Measurements from ENCODE around the gene PRKAB1.
"Not testable (repeated sequence)": the region's sequence is repeated elsewhere in the genome, so short reads cannot be mapped to it uniquely, and the experiment has no call there.

PRKAB1 gene

DNA sequence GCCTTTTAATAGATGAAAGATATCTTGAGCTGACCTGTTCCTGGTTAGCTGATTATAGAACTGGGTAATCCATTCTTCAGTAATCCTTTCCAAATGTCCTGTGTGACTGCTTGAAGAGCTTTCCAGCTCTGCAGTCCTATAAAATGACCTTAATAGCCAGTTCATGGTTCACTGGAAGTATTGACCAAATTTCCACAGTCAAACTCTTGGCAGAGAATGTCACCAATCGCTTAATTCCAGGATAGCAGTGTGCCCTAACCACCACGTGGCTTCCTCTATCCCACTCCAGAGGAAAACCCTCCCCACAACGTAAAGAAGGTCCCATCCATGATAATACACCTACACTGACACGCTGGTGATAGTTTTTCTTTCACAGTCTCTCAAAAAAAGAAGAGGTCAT lies 17.4 kb downstream of the PRKAB1 start:
- no peak for DNase-seq

DNA sequence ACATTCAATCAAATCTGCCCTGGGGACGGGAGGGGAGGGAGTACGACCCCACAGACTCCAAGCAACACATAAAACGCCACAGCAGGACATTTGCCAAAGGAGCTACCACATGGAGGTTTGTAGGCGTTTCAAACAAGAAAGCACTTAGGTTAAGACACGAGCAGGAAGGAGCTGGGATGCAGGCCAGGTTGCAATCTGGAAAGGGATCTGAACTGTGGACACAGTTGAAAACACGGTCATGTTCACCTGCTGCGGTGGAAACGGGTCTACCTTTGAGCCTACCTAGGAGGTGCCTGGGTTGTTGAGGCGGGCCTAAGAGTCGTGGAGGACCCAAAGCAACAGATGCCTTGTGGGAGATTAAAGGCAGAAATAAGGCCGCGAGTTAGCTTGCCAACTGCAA lies 18.4 kb downstream of the PRKAB1 start:
- DNase-seq = no peak

GRCh38 chr12:119686776-119687175 lies 18.8 kb downstream of the PRKAB1 start:
- DNase-seq = no peak

GRCh38 chr12:119687406-119687805 lies 19.5 kb downstream of the PRKAB1 start:
- no peak for DNase-seq

- DNase-seq = no peak
These were observed 19.9 kb downstream of the PRKAB1 start for GRCh38 chr12:119687879-119688278.

DNA sequence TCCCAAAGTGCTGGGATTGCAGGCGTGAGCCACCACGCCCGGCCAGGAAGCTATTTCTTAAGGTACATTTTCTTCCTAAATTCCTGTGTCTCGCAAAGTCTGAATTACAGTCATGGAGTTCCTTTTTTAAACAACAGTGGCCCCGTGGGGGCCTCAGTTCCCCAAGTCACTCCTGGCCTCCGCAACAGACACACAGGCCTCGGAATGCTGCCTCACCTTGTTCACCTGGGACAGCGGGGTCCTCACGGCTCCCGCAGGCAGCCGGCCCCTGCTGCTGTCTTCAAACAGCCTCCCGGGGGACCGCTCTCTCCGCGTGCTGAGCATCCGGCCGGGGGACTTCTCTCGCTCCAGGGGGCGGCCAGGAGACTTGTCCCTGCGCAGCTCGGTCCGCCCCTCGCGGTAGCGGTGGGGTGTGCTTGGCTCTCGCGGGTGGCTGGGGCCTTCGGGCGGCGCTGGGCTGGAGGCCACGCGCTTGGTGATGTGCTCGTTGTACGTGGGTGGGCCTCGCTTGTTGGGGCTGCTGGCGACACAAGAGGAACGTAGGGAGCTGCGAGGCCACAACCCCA lies 22.1 kb downstream of the PRKAB1 start:
- DNase-seq = no peak

DNA sequence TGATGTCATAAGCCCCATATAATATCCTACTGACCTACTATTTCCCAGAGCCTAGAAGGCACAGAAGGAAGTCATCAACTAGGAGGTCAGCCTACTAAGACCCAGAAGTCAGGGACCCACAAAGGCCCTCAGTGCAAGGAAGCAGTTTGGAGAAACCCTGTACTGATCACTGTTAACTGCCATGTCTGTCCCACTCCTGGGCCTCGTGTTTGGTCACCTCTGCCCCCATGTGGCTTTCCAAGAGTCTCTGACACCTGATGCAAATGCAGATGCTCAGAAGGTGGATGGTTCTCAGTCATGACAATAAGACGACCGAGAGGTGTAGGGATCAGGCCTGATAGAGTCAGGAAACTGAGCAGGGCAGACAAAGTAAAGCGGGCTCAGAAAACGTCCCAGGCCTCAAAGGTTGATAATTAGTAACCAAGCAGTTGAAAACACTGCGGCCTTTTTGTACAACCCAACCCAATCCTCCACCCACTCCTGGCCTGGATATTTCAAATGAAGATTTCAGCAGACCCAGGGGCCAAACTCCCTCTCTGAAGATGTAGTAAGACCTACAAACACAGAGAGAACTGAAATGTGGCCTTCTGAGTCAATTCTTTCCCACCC lies 23.4 kb downstream of the PRKAB1 start:
- no peak for DNase-seq

GRCh38 chr12:119692410-119692809 lies 24.5 kb downstream of the PRKAB1 start:
- no peak for DNase-seq

- no peak for DNase-seq
These were observed 25.1 kb downstream of the PRKAB1 start for GRCh38 chr12:119692997-119693396.

DNA sequence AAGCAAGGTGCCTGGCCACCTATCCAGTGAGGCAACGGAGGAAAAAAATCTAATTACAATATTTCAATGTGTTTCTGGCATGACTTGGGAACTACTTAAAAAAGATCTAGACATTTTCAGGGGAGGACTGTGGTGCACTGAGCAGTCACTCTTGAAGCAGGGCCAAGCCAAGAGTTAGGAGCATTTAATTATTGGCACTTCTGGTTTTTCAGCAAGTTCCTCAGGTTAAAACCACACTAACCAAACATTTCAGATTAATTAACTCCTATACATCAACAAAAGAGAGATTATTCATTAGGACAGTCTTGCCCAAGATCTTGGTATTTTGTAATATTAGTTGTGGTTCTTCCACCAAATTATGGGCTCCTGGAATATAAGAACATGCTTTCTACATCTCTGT lies 25.6 kb downstream of the PRKAB1 start:
- DNase-seq = no peak

- DNase-seq = no peak
These were observed 26.2 kb downstream of the PRKAB1 start for GRCh38 chr12:119694111-119694510.

DNA sequence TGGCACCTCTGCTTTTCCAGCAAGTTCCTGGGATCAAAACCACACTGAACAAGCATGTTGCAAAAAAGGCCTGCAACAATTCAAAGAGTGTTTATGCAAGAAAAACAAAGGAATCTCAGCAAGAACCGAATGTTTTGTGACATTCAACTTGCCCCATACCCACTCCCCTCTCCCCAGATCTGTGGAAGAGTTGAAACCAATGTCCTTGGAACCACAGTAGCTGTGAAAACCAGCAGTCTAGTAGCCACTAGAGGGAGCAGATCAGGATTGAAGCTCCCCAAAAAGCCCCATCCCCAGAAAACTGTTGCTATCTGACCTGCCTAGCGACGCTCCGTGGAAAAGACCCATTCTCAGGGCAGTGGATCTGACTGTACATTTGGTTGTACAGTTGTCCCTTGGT lies 27.1 kb downstream of the PRKAB1 start:
- no peak for DNase-seq

GRCh38 chr12:119696943-119697342 lies 29.0 kb downstream of the PRKAB1 start:
- DNase-seq = no peak

DNA sequence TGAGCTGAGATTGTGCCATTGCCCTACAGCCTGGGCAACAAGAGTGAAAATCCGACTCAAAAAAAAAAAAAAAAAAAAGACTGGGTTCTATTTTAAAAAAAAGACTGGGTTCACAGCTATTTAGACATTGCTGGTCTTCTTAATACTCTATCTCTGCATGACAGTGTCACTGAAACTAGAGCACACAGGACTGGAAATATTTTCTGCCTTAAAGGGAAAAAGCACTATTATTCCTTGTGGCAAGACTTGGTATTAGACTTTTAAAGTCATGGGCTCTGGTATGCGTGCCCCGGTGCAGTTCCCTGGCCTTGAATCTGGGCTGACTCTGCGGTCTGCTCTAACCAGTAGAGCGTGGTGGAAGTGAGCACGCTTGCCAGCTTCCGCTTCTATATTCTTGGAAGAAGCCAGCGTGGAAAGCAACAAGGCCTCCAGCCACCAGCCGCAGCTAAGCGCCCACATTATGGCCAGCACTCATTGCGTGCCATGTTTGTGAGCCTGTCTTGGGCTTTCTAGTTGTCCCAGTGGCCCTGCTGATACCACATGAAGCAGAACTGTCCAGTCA lies 31.3 kb downstream of the PRKAB1 start:
- DNase-seq = no peak

DNA sequence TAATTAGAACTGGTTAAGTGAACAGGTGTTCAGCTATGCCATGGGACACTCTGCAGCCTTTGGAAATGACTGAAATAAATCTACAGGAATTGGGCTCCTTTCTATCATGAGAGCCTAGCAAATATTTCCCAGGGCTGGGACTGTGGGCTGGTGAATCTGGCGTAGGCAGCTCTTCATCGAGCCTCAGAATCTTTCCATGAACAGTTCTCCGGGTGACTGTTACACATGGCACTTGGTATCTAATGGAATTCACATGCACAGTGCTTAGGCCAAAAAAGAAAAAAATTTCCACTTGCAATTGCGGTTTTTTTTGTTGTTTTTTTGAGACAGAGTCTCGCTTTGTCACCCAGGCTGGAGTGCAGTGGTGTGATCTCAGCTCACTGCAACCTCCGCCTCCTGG lies 32.1 kb downstream of the PRKAB1 start:
- DNase-seq = no peak

GRCh38 chr12:119704065-119704747 lies 36.3 kb downstream of the PRKAB1 start:
- DNase-seq = no peak

- DNase-seq = no peak
These were observed 37.2 kb downstream of the PRKAB1 start for GRCh38 chr12:119705182-119705581.

- DNase-seq = not testable (repeated sequence)
These were observed 38.5 kb downstream of the PRKAB1 start for GRCh38 chr12:119706427-119706826.

- no peak for DNase-seq
These were observed 42.5 kb downstream of the PRKAB1 start for GRCh38 chr12:119710374-119710964.

DNA sequence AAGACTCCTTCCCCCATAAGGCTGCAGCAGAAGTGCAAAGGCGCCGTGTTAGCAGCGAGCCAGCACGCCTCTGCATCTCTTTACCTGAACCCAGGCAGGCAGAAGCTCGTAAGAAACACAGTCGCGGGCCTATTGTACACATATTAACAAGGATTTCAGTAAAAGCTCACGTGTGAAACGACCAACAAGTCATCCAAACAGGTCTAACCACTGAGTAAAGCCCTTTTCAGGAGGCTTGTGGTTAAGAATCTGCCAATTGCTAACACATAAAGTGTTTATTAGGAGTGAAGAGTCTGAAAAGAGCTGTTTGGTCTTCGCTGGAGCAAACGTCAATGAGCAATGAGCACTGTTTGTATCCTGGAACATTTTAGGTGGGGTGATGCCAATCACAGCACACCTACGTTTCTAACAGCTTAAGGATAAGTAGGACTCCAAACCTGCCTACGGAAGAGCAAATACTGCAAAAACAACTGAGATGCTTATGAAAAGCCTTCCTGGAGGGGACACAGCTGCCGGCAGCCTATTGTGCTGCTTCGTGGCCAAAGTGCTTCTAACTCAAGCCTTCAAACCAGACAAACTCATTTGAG lies 43.1 kb downstream of the PRKAB1 start:
- DNase-seq = no peak

DNA sequence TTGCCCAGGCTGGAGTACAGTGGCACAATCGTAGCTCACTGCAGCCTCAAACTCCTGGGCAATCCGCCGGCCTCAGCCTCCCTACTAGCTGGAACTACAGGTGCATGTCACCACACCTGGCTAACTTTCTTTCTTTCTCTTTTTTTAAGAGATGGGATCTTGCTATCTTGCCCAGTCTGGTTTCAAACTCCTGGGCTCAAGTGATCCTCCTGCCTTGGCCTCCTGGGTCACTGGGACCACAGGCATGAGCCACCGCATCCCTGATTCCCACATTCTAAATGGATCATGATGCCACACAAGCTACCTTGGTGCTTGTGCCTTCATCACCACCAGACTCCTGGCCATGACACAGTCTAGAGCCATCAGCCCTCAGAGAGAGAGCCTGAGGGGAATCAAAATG lies 43.8 kb downstream of the PRKAB1 start:
- no peak for DNase-seq

DNA sequence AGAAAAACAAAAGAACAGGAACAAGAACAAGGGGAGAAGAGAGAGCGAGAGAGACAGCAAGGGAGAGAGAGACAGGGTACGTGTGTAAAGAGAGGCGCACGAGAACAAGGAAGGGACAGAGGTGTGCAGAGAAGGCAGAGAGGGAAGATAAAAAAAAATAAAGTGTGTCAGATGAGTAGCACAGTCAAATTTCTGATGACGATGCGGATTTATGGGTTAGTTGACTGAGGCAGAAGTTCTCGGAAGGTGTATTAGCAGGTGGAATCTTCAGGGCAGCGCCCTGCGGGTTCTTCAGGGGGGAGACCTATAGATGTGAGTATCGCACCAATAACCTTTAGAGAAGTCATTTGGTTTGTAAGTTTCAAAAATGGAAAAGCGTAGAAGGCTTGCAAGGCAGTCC lies 44.8 kb downstream of the PRKAB1 start:
- DNase-seq = no peak

DNA sequence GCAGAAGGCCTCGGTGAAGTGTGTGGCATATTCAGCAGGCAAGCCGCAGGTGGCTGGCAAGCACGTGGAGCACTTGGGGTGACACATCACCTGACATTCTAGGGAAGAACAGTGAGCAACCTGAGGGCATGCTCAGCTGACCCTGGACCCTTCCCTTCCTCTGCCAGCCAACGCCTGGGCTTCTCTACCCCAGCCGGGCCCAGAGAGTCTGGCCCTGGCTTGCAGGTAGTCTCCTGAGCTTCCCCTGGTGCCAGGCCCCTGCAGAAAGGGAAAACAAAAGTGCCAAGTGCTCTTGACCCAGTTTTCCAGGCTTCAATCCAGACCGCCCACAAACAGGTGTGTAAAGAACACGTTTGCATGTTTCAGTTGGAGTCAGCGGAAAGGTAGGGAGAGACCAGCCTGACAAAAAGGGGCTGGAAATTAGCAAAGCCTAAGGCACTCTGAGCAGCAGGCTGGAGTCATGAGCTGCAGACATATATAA lies 45.7 kb downstream of the PRKAB1 start:
- DNase-seq = no peak
